Measurements from ENCODE around the gene ZNF443. TPM values are rescaled to one million over a fixed set of nuclear protein-coding genes. Genes with fewer than 3 reads are reported as not detected.

Gene ZNF443
- total RNA-seq, 4 donors from 2014 or later = 4.2 to 5.9 (median 4.8) TPM

GRCh38 chr19:12478234-12478941 lies 37.6 kb upstream of the ZNF443 start:
- TF ChIP-seq CTCF (IDR thresholded peaks at IDR 0.05; ENCODE audit: low read depth) = no peak

GRCh38 chr19:12465211-12465610 lies 24.4 kb upstream of the ZNF443 start:
- TF ChIP-seq CTCF (IDR thresholded peaks at IDR 0.05; ENCODE audit: low read depth) = no peak

GRCh38 chr19:12464769-12465168 lies 23.9 kb upstream of the ZNF443 start:
- TF ChIP-seq CTCF (IDR thresholded peaks at IDR 0.05; ENCODE audit: low read depth) = no peak

GRCh38 chr19:12453495-12453894 lies 12.7 kb upstream of the ZNF443 start:
- TF ChIP-seq CTCF (IDR thresholded peaks at IDR 0.05; ENCODE audit: low read depth) = no peak

GRCh38 chr19:12450844-12451243 lies 10.0 kb upstream of the ZNF443 start:
- TF ChIP-seq CTCF (IDR thresholded peaks at IDR 0.05; ENCODE audit: low read depth) = no peak

GRCh38 chr19:12448808-12449207 lies 8.0 kb upstream of the ZNF443 start:
- no peak for TF ChIP-seq CTCF (IDR thresholded peaks at IDR 0.05; ENCODE audit: low read depth)

GRCh38 chr19:12425888-12426274 lies 14.9 kb downstream of the ZNF443 start:
- no peak for TF ChIP-seq CTCF (IDR thresholded peaks at IDR 0.05; ENCODE audit: low read depth)
